Lower leg skin (tissue), 4 donors: ENCODE measurements around the gene AK2. TPM values are rescaled to one million over a fixed set of nuclear protein-coding genes. Genes with fewer than 3 reads are reported as not detected.
"Not testable (repeated sequence)": the region's sequence is repeated elsewhere in the genome, so short reads cannot be mapped to it uniquely, and the experiment has no call there.

Source experiments
- DNase-seq, 2 donors: peaks; one replicate each; pipeline ENCODE4 v3.0.0-alpha.2; 2019; ENCODE audit warnings: low spot score in 2 of 2
- H3K4me3 ChIP-seq: fragments of 200-600 bp; sonication (generic); 2 replicates; pipeline ENCODE4 v1.5.1; 2017; ENCODE audit warnings: mild to moderate bottlenecking, low read depth; ENCODE audit not compliant: poor library complexity, severe bottlenecking
- CTCF ChIP-seq, 3 donors: fragments of 450-650 bp; IDR thresholded peaks; one replicate each; pipeline ENCODE4 v1.5.1; 2016; ENCODE audit warnings: antibody characterized with exemption in 3 of 3, mild to moderate bottlenecking in 3 of 3, moderate library complexity in 2 of 3
- POLR2A ChIP-seq, 2 donors: fragments of 450-650 bp; IDR thresholded peaks; one replicate each; pipeline ENCODE4 v1.6.1; 2016 to 2017; ENCODE audit warnings: antibody characterized with exemption in 2 of 2, mild to moderate bottlenecking in 1 of 2, moderate library complexity in 1 of 2
- WGBS, 2 donors: methylation state at CpG; one replicate each; pipeline ENCODE4 v1.1.5; 2018; 5-methylcytosine and 5-hydroxymethylcytosine counted together
- intact Hi-C: fragments of 100-400 bp; cut with DNase I; formaldehyde crosslinking; loops from one replicate; pipeline ENCODE4 v1.15.0; 2023; ENCODE audit warnings: low total_unique reads
- total RNA-seq, 4 donors: library from RNA; depleted of rRNA; stranded (reverse); fragments of >200 nt; gene quantifications; one replicate each; pipeline ENCODE4 v1.1.0, GENCODE V29; 2016

Gene AK2
- total RNA-seq, 4 donors from 2014 or later = 90.0 to 247 (median 144) TPM

- WGBS, 2 donors = 36 to 53% methylated on average over 1 of the region's 1 CpG
- intact Hi-C loops = no loop called here
- DNase-seq = no peak
- no peak for TF ChIP-seq POLR2A (IDR thresholded peaks at IDR 0.05)
- TF ChIP-seq CTCF (IDR thresholded peaks at IDR 0.05) = no peak
- H3K4me3 ChIP-seq = no peak overlapping the region
These were observed 11.5 kb downstream of the AK2 start for GRCh38 chr1:33025180-33025569.

- DNase-seq, H3K4me3 ChIP-seq, intact Hi-C loops: not testable (repeated sequence)
- WGBS, 2 donors = 83 to 88% methylated on average over 6 of the region's 6 CpGs
These were observed 12.1 kb downstream of the AK2 start for GRCh38 chr1:33024430-33025179.

- TF ChIP-seq POLR2A (IDR thresholded peaks at IDR 0.05) (no peak), CTCF (IDR thresholded peaks at IDR 0.05) (no peak)
- DNase-seq = no peak
- intact Hi-C loops = no loop called here
- no peak overlapping the region for H3K4me3 ChIP-seq
These were observed 14.0 kb downstream of the AK2 start for GRCh38 chr1:33022650-33023200.

- TF ChIP-seq POLR2A (IDR thresholded peaks at IDR 0.05) (no peak), CTCF (IDR thresholded peaks at IDR 0.05) (no peak)
- 92 to 93% methylated on average over 4 of the region's 4 CpGs for WGBS, 2 donors
- intact Hi-C loops = no loop called here
- no peak overlapping the region for H3K4me3 ChIP-seq
- DNase-seq = no peak
These were observed 14.9 kb downstream of the AK2 start for GRCh38 chr1:33021567-33022431.

- DNase-seq = no peak
- no peak for TF ChIP-seq CTCF (IDR thresholded peaks at IDR 0.05)
- no peak for TF ChIP-seq POLR2A (IDR thresholded peaks at IDR 0.05)
- intact Hi-C loops = no loop called here
- no peak overlapping the region for H3K4me3 ChIP-seq
- 83 to 92% methylated on average over 3 of the region's 3 CpGs for WGBS, 2 donors
These were observed 18.6 kb downstream of the AK2 start for GRCh38 chr1:33018112-33018511.

GRCh38 chr1:33017175-33017574 is 19.5 kb downstream of the AK2 start:
- WGBS, 2 donors = 95 to 98% methylated on average over 2 of the region's 2 CpGs
- intact Hi-C loops = no loop called here
- no peak for DNase-seq
- H3K4me3 ChIP-seq = no peak overlapping the region
- no peak for TF ChIP-seq CTCF (IDR thresholded peaks at IDR 0.05)
- TF ChIP-seq POLR2A (IDR thresholded peaks at IDR 0.05) = no peak
